H9 (cell line): ENCODE measurements around the gene LRP1-AS. TPM values are rescaled to one million over a fixed set of nuclear protein-coding genes. Genes with fewer than 3 reads are reported as not detected.

Experiments used
- DNase-seq: peaks from one replicate; pipeline ENCODE4 v3.0.0-alpha.2; 2017
- H2AFZ ChIP-seq: one replicate; pipeline ENCODE4 v1.6.1; 2013; ENCODE audit warnings: mild to moderate bottlenecking, low read length, control low read depth, moderate library complexity
- H2AK5ac ChIP-seq: 2 replicates; pipeline ENCODE4 v1.6.1; 2013; ENCODE audit warnings: low read length, control low read depth, mixed read lengths; ENCODE audit not compliant: insufficient read length
- H2BK120ac ChIP-seq: one replicate; pipeline ENCODE4 v1.6.1; 2013; ENCODE audit warnings: low read depth, mild to moderate bottlenecking, low read length, control low read depth, inconsistent platforms; ENCODE audit not compliant: poor library complexity, severe bottlenecking
- H2BK12ac ChIP-seq: 2 replicates; pipeline ENCODE4 v1.6.1; 2013; ENCODE audit warnings: low read length, control low read depth, mixed read lengths, low read depth; ENCODE audit not compliant: insufficient read length
- H2BK15ac ChIP-seq: 2 replicates; pipeline ENCODE4 v1.6.1; 2013; ENCODE audit warnings: low read depth, low read length, control low read depth
- H2BK20ac ChIP-seq: one replicate; pipeline ENCODE4 v1.6.1; 2013; ENCODE audit warnings: low read depth, mild to moderate bottlenecking, low read length, control low read depth, inconsistent platforms; ENCODE audit not compliant: poor library complexity, severe bottlenecking
- H2BK5ac ChIP-seq: 2 replicates; pipeline ENCODE4 v1.6.1; 2013; ENCODE audit warnings: low read length, control low read depth, mixed read lengths; ENCODE audit not compliant: insufficient read length
- H3K14ac ChIP-seq: 2 replicates; pipeline ENCODE4 v1.6.1; 2013; ENCODE audit warnings: low read length, control low read depth; ENCODE audit not compliant: insufficient read depth
- H3K18ac ChIP-seq: 2 replicates; pipeline ENCODE4 v1.6.1; 2013; ENCODE audit warnings: low read depth, mild to moderate bottlenecking, mixed read lengths, low read length, control low read depth; ENCODE audit not compliant: insufficient read length
- H3K23ac ChIP-seq: 2 replicates; pipeline ENCODE4 v1.6.1; 2013; ENCODE audit warnings: low read length, control low read depth, mixed read lengths, low read depth; ENCODE audit not compliant: insufficient read length
- H3K23me2 ChIP-seq: 2 replicates; pipeline ENCODE4 v1.6.1; 2013; ENCODE audit warnings: low read depth, mild to moderate bottlenecking, mixed read lengths, low read length, control low read depth; ENCODE audit not compliant: insufficient read length, poor library complexity, severe bottlenecking
- H3K27ac ChIP-seq: 2 replicates; pipeline ENCODE4 v1.5.1; 2013; ENCODE audit warnings: low read length, control low read depth, mixed read lengths, low read depth; ENCODE audit not compliant: insufficient read length
- H3K27me3 ChIP-seq: 2 replicates; pipeline ENCODE4 v1.6.1; 2013; ENCODE audit warnings: low read length, control low read depth, inconsistent platforms; ENCODE audit not compliant: insufficient read depth
- H3K4ac ChIP-seq: 2 replicates; pipeline ENCODE4 v1.6.1; 2013; ENCODE audit warnings: low read depth, mild to moderate bottlenecking, control low read depth, inconsistent platforms, low read length, moderate library complexity
- H3K4me1 ChIP-seq: 2 replicates; pipeline ENCODE4 v1.6.1; 2013; ENCODE audit warnings: low read length, control low read depth, inconsistent platforms; ENCODE audit not compliant: insufficient read depth
- H3K4me2 ChIP-seq: 2 replicates; pipeline ENCODE4 v1.6.1; 2013; ENCODE audit warnings: low read length, control low read depth, mixed read lengths; ENCODE audit not compliant: insufficient read length, insufficient read depth
- H3K56ac ChIP-seq: 2 replicates; pipeline ENCODE4 v1.6.1; 2013; ENCODE audit warnings: low read depth, mild to moderate bottlenecking, mixed read lengths, low read length, control low read depth; ENCODE audit not compliant: insufficient read length
- H3K79me1 ChIP-seq: 2 replicates; pipeline ENCODE4 v1.6.1; 2013; ENCODE audit warnings: low read depth, mild to moderate bottlenecking, moderate library complexity, low read length, control low read depth, inconsistent platforms; ENCODE audit not compliant: insufficient read depth, poor library complexity, severe bottlenecking
- H3K79me2 ChIP-seq: 2 replicates; pipeline ENCODE4 v1.6.1; 2013; ENCODE audit warnings: low read length, control low read depth, inconsistent platforms; ENCODE audit not compliant: insufficient read depth
- H3K9ac ChIP-seq: 2 replicates; pipeline ENCODE4 v1.6.1; 2013; ENCODE audit warnings: low read length, control low read depth, mixed read lengths; ENCODE audit not compliant: insufficient read length; ENCODE audit errors: extremely low read depth
- H3K9me3 ChIP-seq: one replicate; pipeline ENCODE4 v1.6.1; 2013; ENCODE audit warnings: low read depth, low read length, inconsistent platforms; ENCODE audit not compliant: control insufficient read depth
- H3T11ph ChIP-seq: one replicate; pipeline ENCODE4 v1.6.1; 2013; ENCODE audit warnings: mild to moderate bottlenecking, low read length, control low read depth, inconsistent platforms
- H4K20me1 ChIP-seq: one replicate; pipeline ENCODE4 v1.6.1; 2013; ENCODE audit not compliant: control insufficient read depth, insufficient read length, insufficient read depth
- H4K5ac ChIP-seq: 2 replicates; pipeline ENCODE4 v1.6.1; 2013; ENCODE audit warnings: low read depth, mild to moderate bottlenecking, mixed read lengths, low read length, control low read depth; ENCODE audit not compliant: insufficient read length
- H4K8ac ChIP-seq: replicated peaks from 2 replicates; pipeline ENCODE4 v1.6.1; 2013; ENCODE audit warnings: low read length, control low read depth, mixed read lengths, low read depth; ENCODE audit not compliant: insufficient read length
- H4K91ac ChIP-seq: 2 replicates; pipeline ENCODE4 v1.6.1; 2013; ENCODE audit warnings: low read depth, mild to moderate bottlenecking, moderate library complexity, mixed read lengths, low read length, control low read depth; ENCODE audit not compliant: insufficient read length
- H3K27ac Mint-ChIP-seq, 3 experiments: 2 replicates in 2 of 3; 3 replicates in 1 of 3; pipeline ENCODE4 v1.8.0; 2020 to 2021; ENCODE audit warnings: mixed read lengths in 3 of 3, mild to moderate bottlenecking in 1 of 3, moderate library complexity in 1 of 3
- H3K27me3 Mint-ChIP-seq: 2 replicates; pipeline ENCODE4 v1.8.0; 2021; ENCODE audit warnings: low read depth, mild to moderate bottlenecking, moderate library complexity, mixed read lengths
- H3K36me3 Mint-ChIP-seq, 3 experiments: 2 replicates in 2 of 3; 3 replicates in 1 of 3; pipeline ENCODE4 v1.8.0; 2020 to 2021; ENCODE audit warnings: low read depth in 3 of 3, mixed read lengths in 3 of 3; ENCODE audit not compliant: insufficient read depth in 1 of 3
- H3K4me1 Mint-ChIP-seq, 2 experiments: 2 replicates each; pipeline ENCODE4 v1.8.0; 2020; ENCODE audit warnings: mixed read lengths in 2 of 2
- H3K4me3 Mint-ChIP-seq, 2 experiments: 2 replicates in 1 of 2; 3 replicates in 1 of 2; pipeline ENCODE4 v1.8.0; 2020 to 2021; ENCODE audit warnings: mild to moderate bottlenecking in 2 of 2, mixed read lengths in 2 of 2, moderate library complexity in 1 of 2
- H3K9me3 Mint-ChIP-seq, 2 experiments: 2 replicates in 1 of 2; 3 replicates in 1 of 2; pipeline ENCODE4 v1.8.0; 2020; ENCODE audit warnings: mild to moderate bottlenecking in 2 of 2, mixed read lengths in 2 of 2, moderate library complexity in 1 of 2
- WGBS: extraction: QIAGEN DNeasy Blood & Tissue Kit; methylation state at CpG from one replicate; pipeline ENCODE4 v1.1.7; 2013; ENCODE audit warnings: missing lambda C conversion rate, low lambda C conversion rate, mixed read lengths; ENCODE audit not compliant: insufficient read length; ENCODE audit errors: extremely low coverage; 5-methylcytosine and 5-hydroxymethylcytosine counted together
- total RNA-seq: library from RNA; stranded (reverse); gene quantifications from 2 replicates; pipeline ENCODE4 v1.2.1, GENCODE V29; 2021
- TF ChIP-seq, protein P1 (sequence below): fragments of 200-600 bp; sonication (generic); conservative IDR thresholded peaks from 3 replicates; pipeline ENCODE4 v1.8.0; 2021; ENCODE audit warnings: antibody characterized with exemption, mild to moderate bottlenecking

The LRP1-AS gene
- total RNA-seq, 1 experiment from 2014 or later: not detected

DNA sequence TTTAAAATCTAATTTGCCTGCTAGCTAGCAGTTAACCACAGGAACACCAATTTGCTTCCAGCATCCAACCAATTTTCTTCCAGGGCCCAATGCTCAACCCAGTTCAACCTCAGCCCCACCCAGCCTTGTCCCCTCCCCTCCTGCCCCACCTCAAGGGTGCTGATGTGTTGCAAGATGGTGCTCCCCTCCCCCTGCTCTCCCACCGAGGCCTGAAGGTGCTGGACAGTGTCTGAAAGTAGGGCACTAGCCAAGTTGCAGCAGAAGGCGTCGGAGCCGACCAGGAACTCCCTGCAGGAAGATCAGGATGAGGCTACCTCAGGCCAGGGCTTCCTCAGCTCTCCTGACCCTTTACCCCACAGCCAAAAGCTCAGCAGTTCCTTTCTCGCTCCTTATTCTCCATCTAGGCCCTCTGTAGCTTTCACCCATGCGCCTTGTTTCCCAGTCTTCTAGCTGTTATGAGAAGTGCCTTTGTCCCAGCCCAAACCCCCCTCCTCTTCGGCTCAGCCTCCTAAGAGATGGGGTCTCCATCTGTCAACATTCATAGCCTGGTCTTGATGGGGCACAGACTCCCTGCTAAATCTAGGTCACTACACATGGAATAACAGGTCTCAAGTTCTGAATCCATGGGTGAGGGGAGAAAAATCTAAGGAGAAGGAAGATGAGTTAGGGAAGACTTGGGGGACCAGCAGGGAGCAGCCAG is 39.8 kb downstream of the LRP1-AS start:
- Histone ChIP-seq H3K4me2 (no peak overlapping the region), H2BK15ac (no peak overlapping the region), H3K23ac (no peak overlapping the region), H2BK20ac (no peak overlapping the region), H4K8ac (no peak overlapping the region), H2BK120ac (no peak overlapping the region), H3K27ac (no peak overlapping the region), H3K4me1 (no peaks in the 10 kb centered on the region; the same call in 1 of the 2 replicates), H2AFZ (no peak overlapping the region), H3K4ac (no peak overlapping the region), H3K79me1 (no peaks in the 10 kb centered on the region), H2AK5ac (no peak overlapping the region), H3T11ph (no peak overlapping the region), H3K9me3 (no peaks in the 10 kb centered on the region), H3K56ac (no peak overlapping the region), H3K18ac (no peak overlapping the region), H3K9ac (no peak overlapping the region), H3K79me2 (no peaks in the 10 kb centered on the region), H2BK12ac (no peak overlapping the region), H4K5ac (no peak overlapping the region), H4K20me1 (no peaks in the 10 kb centered on the region), H3K23me2 (peaks cover 11% of the 10 kb centered on the region), H2BK5ac (no peak overlapping the region), H4K91ac (no peak overlapping the region), H3K27me3 (no peaks in the 10 kb centered on the region), H3K14ac (no peak overlapping the region)
- Mint-ChIP-seq H3K36me3 (peaks cover 2 to 41% (median 24%) of the 10 kb centered on the region in 3 experiments; a peak in 5 of 7 replicates), H3K9me3 (no peaks in the 10 kb centered on the region; a peak in 1 of 5 replicates), H3K4me1 (peaks cover 28 to 41% of the 10 kb centered on the region in 2 experiments), H3K27me3 (no peaks in the 10 kb centered on the region), H3K4me3 (no peak overlapping the region), H3K27ac (peak overlapping the region in 1 of 3 experiments; percentile 18; a peak in 4 of 7 replicates)
- TF ChIP-seq, protein P1, sequence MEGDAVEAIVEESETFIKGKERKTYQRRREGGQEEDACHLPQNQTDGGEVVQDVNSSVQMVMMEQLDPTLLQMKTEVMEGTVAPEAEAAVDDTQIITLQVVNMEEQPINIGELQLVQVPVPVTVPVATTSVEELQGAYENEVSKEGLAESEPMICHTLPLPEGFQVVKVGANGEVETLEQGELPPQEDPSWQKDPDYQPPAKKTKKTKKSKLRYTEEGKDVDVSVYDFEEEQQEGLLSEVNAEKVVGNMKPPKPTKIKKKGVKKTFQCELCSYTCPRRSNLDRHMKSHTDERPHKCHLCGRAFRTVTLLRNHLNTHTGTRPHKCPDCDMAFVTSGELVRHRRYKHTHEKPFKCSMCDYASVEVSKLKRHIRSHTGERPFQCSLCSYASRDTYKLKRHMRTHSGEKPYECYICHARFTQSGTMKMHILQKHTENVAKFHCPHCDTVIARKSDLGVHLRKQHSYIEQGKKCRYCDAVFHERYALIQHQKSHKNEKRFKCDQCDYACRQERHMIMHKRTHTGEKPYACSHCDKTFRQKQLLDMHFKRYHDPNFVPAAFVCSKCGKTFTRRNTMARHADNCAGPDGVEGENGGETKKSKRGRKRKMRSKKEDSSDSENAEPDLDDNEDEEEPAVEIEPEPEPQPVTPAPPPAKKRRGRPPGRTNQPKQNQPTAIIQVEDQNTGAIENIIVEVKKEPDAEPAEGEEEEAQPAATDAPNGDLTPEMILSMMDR: no peak
- no peak for DNase-seq
- no CpG with 5 or more reads among the region's 7 CpGs for WGBS
